Panc1 (cell line): ENCODE measurements around the gene INAFM1.

Source experiments
- POLR2AphosphoS5 ChIP-seq: IDR thresholded peaks from 2 replicates; pipeline ENCODE4 v1.6.1; 2012; ENCODE audit warnings: mild to moderate bottlenecking, low read depth, low read length, moderate library complexity
- TF ChIP-seq, protein P1 (sequence below): fragments of 450-650 bp; IDR thresholded peaks from 2 replicates; pipeline ENCODE4 v1.5.1; 2017; ENCODE audit warnings: mild to moderate bottlenecking
- TF ChIP-seq, protein P2 (sequence below), 2 experiments: IDR thresholded peaks; 2 replicates each; pipeline ENCODE4 v1.6.1; 2011 to 2012; ENCODE audit warnings: low read depth in 2 of 2, control low read depth in 1 of 2, low read length in 1 of 2, mild to moderate bottlenecking in 1 of 2, moderate library complexity in 1 of 2; ENCODE audit not compliant: insufficient read depth in 1 of 2

DNA sequence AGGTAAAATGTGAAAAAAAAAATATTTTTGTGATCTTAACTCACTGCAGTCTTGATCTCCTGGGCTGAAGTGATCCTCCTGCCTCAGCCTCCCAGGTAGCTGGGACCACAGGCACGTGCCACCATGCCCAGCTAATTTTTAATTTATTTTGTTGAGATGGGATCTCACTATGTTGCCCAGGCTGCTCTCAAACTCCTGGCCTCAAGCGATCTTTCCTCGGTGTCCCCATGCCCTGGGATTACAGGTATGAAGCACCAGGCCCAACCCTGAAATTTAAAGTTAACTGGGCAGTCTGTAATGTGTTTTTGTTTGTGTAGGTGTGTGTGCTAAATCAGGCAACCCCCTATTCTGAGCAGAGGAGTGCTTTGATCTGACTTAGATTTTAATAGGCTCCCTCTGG is 31.6 kb downstream of the INAFM1 start:
- TF ChIP-seq, protein P1, sequence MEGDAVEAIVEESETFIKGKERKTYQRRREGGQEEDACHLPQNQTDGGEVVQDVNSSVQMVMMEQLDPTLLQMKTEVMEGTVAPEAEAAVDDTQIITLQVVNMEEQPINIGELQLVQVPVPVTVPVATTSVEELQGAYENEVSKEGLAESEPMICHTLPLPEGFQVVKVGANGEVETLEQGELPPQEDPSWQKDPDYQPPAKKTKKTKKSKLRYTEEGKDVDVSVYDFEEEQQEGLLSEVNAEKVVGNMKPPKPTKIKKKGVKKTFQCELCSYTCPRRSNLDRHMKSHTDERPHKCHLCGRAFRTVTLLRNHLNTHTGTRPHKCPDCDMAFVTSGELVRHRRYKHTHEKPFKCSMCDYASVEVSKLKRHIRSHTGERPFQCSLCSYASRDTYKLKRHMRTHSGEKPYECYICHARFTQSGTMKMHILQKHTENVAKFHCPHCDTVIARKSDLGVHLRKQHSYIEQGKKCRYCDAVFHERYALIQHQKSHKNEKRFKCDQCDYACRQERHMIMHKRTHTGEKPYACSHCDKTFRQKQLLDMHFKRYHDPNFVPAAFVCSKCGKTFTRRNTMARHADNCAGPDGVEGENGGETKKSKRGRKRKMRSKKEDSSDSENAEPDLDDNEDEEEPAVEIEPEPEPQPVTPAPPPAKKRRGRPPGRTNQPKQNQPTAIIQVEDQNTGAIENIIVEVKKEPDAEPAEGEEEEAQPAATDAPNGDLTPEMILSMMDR: no peak
- TF ChIP-seq, protein P2, sequence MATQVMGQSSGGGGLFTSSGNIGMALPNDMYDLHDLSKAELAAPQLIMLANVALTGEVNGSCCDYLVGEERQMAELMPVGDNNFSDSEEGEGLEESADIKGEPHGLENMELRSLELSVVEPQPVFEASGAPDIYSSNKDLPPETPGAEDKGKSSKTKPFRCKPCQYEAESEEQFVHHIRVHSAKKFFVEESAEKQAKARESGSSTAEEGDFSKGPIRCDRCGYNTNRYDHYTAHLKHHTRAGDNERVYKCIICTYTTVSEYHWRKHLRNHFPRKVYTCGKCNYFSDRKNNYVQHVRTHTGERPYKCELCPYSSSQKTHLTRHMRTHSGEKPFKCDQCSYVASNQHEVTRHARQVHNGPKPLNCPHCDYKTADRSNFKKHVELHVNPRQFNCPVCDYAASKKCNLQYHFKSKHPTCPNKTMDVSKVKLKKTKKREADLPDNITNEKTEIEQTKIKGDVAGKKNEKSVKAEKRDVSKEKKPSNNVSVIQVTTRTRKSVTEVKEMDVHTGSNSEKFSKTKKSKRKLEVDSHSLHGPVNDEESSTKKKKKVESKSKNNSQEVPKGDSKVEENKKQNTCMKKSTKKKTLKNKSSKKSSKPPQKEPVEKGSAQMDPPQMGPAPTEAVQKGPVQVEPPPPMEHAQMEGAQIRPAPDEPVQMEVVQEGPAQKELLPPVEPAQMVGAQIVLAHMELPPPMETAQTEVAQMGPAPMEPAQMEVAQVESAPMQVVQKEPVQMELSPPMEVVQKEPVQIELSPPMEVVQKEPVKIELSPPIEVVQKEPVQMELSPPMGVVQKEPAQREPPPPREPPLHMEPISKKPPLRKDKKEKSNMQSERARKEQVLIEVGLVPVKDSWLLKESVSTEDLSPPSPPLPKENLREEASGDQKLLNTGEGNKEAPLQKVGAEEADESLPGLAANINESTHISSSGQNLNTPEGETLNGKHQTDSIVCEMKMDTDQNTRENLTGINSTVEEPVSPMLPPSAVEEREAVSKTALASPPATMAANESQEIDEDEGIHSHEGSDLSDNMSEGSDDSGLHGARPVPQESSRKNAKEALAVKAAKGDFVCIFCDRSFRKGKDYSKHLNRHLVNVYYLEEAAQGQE (IDR thresholded peaks at IDR 0.05; ENCODE audit: insufficient read depth in 1 of 2, low read depth in 2 of 2, low read length in 1 of 2): no peak
- TF ChIP-seq POLR2AphosphoS5: no peak
